Suprapubic skin (tissue), 4 donors: ENCODE data around the gene SAT1. TPM values are rescaled to one million over a fixed set of nuclear protein-coding genes. Genes with fewer than 3 reads are reported as not detected.

Experiments used
- DNase-seq, 2 donors: peaks; one replicate each; pipeline ENCODE4 v3.0.0-alpha.2; 2019; ENCODE audit warnings: low spot score in 2 of 2
- H3K27ac ChIP-seq: fragments of 200-600 bp; sonication (generic); one replicate; pipeline ENCODE4 v1.5.1; 2019
- H3K27me3 ChIP-seq: fragments of 200-600 bp; sonication (generic); one replicate; pipeline ENCODE4 v1.5.1; 2019
- H3K36me3 ChIP-seq: fragments of 200-600 bp; sonication (generic); one replicate; pipeline ENCODE4 v1.5.1; 2019
- H3K4me1 ChIP-seq: fragments of 200-600 bp; sonication (generic); one replicate; pipeline ENCODE4 v1.5.1; 2019
- H3K4me3 ChIP-seq: fragments of 200-600 bp; sonication (generic); one replicate; pipeline ENCODE4 v1.5.1; 2019; ENCODE audit warnings: mild to moderate bottlenecking
- H3K9me3 ChIP-seq: fragments of 200-600 bp; sonication (generic); one replicate; pipeline ENCODE4 v1.5.1; 2019
- CTCF ChIP-seq, 2 donors: fragments of 200-600 bp in 1 of 2; fragments of 450-650 bp in 1 of 2; sonication (generic) in 1 of 2; IDR thresholded peaks; one replicate each; pipeline ENCODE4 v1.5.1; 2016 to 2019; ENCODE audit warnings: antibody characterized with exemption in 2 of 2, mild to moderate bottlenecking in 1 of 2, moderate library complexity in 1 of 2
- EP300 ChIP-seq: sonication (generic); formaldehyde crosslinking; IDR thresholded peaks from one replicate; pipeline ENCODE4 v1.6.1; 2017; ENCODE audit warnings: antibody characterized with exemption
- POLR2A ChIP-seq, 2 donors: fragments of 450-650 bp; IDR thresholded peaks; one replicate each; pipeline ENCODE4 v1.6.1; 2017; ENCODE audit warnings: antibody characterized with exemption in 2 of 2, mild to moderate bottlenecking in 2 of 2, moderate library complexity in 2 of 2
- POLR2AphosphoS5 ChIP-seq, 3 donors: sonication (generic); formaldehyde crosslinking; IDR thresholded peaks; one replicate each; pipeline ENCODE4 v1.6.1; 2017; ENCODE audit warnings: antibody characterized with exemption in 3 of 3
- WGBS: methylation state at CpG from one replicate; pipeline ENCODE4 v1.1.5; 2018; 5-methylcytosine and 5-hydroxymethylcytosine counted together
- total RNA-seq, 4 donors: library from RNA; depleted of rRNA; stranded (reverse); fragments of >200 nt; gene quantifications; one replicate each; pipeline ENCODE4 v1.1.0, GENCODE V29; 2016

The SAT1 gene
- total RNA-seq, 4 donors from 2014 or later = 131 to 357 (median 202) TPM

- Histone ChIP-seq H3K4me3 (no peak overlapping the region), H3K27ac (no peak overlapping the region), H3K36me3 (no peaks in the 10 kb centered on the region), H3K9me3 (no peaks in the 10 kb centered on the region), H3K4me1 (no peaks in the 10 kb centered on the region), H3K27me3 (no peaks in the 10 kb centered on the region)
- no peak for DNase-seq
- WGBS = 88% methylated on average over 6 of the region's 6 CpGs
- TF ChIP-seq EP300 = no peak
- TF ChIP-seq POLR2AphosphoS5 (IDR thresholded peaks at IDR 0.05) = no peak
- TF ChIP-seq CTCF (IDR thresholded peaks at IDR 0.05) = no peak
- TF ChIP-seq POLR2A (IDR thresholded peaks at IDR 0.05) = no peak
These were observed 37.3 kb downstream of the SAT1 start for GRCh38 chrX:23820235-23820782.

GRCh38 chrX:23821847-23822246 is 38.9 kb downstream of the SAT1 start:
- no peaks in the 10 kb centered on the region for H3K4me1 ChIP-seq
- DNase-seq = no peak
- H3K4me3 ChIP-seq = no peak overlapping the region
- H3K27me3 ChIP-seq = no peaks in the 10 kb centered on the region
- TF ChIP-seq POLR2A (IDR thresholded peaks at IDR 0.05) = no peak
- no peak for TF ChIP-seq CTCF (IDR thresholded peaks at IDR 0.05)
- TF ChIP-seq POLR2AphosphoS5 (IDR thresholded peaks at IDR 0.05) = no peak
- no peak for TF ChIP-seq EP300
- H3K36me3 ChIP-seq = no peaks in the 10 kb centered on the region
- peak overlapping the region; percentile 41 for H3K27ac ChIP-seq
- 72% methylated on average over 2 of the region's 2 CpGs for WGBS
- H3K9me3 ChIP-seq = no peaks in the 10 kb centered on the region

GRCh38 chrX:23822397-23822796 is 39.4 kb downstream of the SAT1 start:
- DNase-seq = no peak
- peak overlapping the region; percentile 38 for H3K27ac ChIP-seq
- no peaks in the 10 kb centered on the region for H3K9me3 ChIP-seq
- no peaks in the 10 kb centered on the region for H3K27me3 ChIP-seq
- WGBS = 56% methylated on average over 3 of the region's 3 CpGs
- TF ChIP-seq POLR2AphosphoS5 (IDR thresholded peaks at IDR 0.05) (no peak), CTCF (IDR thresholded peaks at IDR 0.05) (no peak), POLR2A (IDR thresholded peaks at IDR 0.05) (no peak), EP300 (no peak)
- H3K36me3 ChIP-seq = no peaks in the 10 kb centered on the region
- H3K4me3 ChIP-seq = no peak overlapping the region
- no peaks in the 10 kb centered on the region for H3K4me1 ChIP-seq

- no peaks in the 10 kb centered on the region for H3K9me3 ChIP-seq
- no peaks in the 10 kb centered on the region for H3K4me1 ChIP-seq
- DNase-seq = no peak
- no peaks in the 10 kb centered on the region for H3K36me3 ChIP-seq
- H3K27ac ChIP-seq = peak overlapping the region; percentile 38
- WGBS = 76% methylated on average over 6 of the region's 6 CpGs
- no peak overlapping the region for H3K4me3 ChIP-seq
- no peaks in the 10 kb centered on the region for H3K27me3 ChIP-seq
- TF ChIP-seq POLR2A (IDR thresholded peaks at IDR 0.05) (no peak), EP300 (no peak), POLR2AphosphoS5 (IDR thresholded peaks at IDR 0.05) (no peak), CTCF (IDR thresholded peaks at IDR 0.05) (no peak)
These were observed 39.9 kb downstream of the SAT1 start for GRCh38 chrX:23822841-23823240.

GRCh38 chrX:23825675-23826074 is 42.7 kb downstream of the SAT1 start:
- TF ChIP-seq EP300 = no peak
- no peak for TF ChIP-seq POLR2AphosphoS5 (IDR thresholded peaks at IDR 0.05)
- no peak for TF ChIP-seq CTCF (IDR thresholded peaks at IDR 0.05)
- no peak for TF ChIP-seq POLR2A (IDR thresholded peaks at IDR 0.05)
- H3K36me3 ChIP-seq = no peaks in the 10 kb centered on the region
- H3K27ac ChIP-seq = no peak overlapping the region
- no peak for DNase-seq
- no peaks in the 10 kb centered on the region for H3K27me3 ChIP-seq
- no peaks in the 10 kb centered on the region for H3K9me3 ChIP-seq
- no peak overlapping the region for H3K4me3 ChIP-seq
- no peaks in the 10 kb centered on the region for H3K4me1 ChIP-seq
